Head of caudate nucleus (tissue), 42 donors: ENCODE results near the gene SLC35F3.
"Not testable (repeated sequence)": the region's sequence is repeated elsewhere in the genome, so short reads cannot be mapped to it uniquely, and the experiment has no call there.

Experiments
- DNase-seq, 42 donors: peaks; one replicate each; pipeline versions ENCODE4 v3.0.0 to v3.0.0-alpha.2; 2020 to 2021; ENCODE audit warnings: mixed read lengths in 7 of 42
- intact Hi-C: fragments of 100-400 bp; cut with DNase I; formaldehyde crosslinking; loops from one replicate; pipeline ENCODE4 v1.15.0; 2022

SLC35F3 gene

GRCh38 chr1:234280500-234280899, 376.0 kb downstream of the SLC35F3 start:
- intact Hi-C loops, result no loop called here

GRCh38 chr1:234281826-234282489, 377.5 kb downstream of the SLC35F3 start:
- peak in 41 of 42 donors; percentile 11 to 82 (median 54) for DNase-seq
- intact Hi-C loops, result no loop called here

More at GRCh38 chr1:234280500-234280899, 376.0 kb downstream of the SLC35F3 start:
- no peak for DNase-seq

DNA sequence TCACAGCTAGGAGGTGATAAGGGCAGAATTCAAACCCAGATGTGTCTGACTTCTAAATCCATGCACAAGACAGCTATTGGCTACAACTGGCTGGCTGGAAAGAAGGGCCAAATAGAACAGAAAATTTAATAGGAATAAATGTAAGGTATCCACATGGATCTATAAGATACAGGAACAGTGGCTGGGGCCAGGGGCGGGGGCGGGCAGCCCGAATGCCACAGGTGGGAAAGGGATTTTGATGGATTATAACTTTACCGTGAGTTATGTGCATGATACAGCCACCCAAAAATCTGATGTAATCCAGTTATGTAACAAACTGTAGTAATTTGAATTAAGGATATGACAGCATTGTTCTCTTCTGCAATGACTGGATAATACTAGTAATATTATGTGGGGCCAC, 381.7 kb downstream of the SLC35F3 start:
- intact Hi-C loops, result no loop called here
- DNase-seq, result no peak

DNA sequence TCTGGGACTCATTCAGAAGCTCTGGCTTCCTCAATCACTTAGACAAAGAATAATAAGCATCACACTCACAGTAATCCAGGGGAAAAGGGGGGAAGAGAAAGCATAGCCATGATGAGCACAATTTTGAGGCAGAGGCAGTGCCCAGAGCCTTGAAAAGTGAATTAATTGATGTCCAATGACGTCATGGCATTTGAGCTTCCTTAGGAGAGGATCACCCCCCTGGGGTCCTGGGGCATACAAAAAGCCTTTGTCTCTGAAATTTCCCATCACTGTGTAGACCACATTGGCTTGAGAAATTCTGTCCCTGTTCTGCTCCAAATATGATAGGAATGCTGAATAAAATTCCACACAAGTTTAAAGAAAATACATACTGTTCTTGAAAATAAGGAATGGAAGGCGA, 384.5 kb downstream of the SLC35F3 start:
- intact Hi-C loops, result no loop called here
- DNase-seq, result no peak

- intact Hi-C loops, result no loop called here
- DNase-seq, result no peak
These were observed 385.2 kb downstream of the SLC35F3 start for GRCh38 chr1:234289538-234290305.

GRCh38 chr1:234292011-234292410, 387.5 kb downstream of the SLC35F3 start:
- no peak for DNase-seq
- intact Hi-C loops, result no loop called here

GRCh38 chr1:234292548-234292947, 388.1 kb downstream of the SLC35F3 start:
- intact Hi-C loops, result no loop called here
- no peak for DNase-seq

- no peak for DNase-seq
- intact Hi-C loops, result no loop called here
These were observed 389.8 kb downstream of the SLC35F3 start for GRCh38 chr1:234294109-234294817.

DNA sequence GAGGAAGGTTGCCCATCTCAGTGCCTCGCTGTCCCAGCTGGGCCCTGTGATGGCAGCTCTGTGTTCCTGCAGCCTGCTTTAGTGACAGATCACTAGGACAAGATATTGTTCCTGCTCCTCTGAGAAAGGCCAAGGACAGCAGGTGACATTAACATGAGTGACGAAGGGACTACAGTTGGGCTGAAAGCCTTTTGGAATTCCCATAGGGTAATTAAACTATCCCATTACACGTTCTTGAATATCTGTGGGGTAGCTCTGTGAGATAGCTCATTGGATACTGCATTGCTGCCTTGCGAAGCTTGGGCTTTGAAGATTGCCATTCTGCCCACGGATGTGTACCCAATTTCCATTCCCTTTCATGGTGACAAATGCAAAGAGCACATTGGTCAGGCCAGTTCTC, 390.6 kb downstream of the SLC35F3 start:
- intact Hi-C loops, result no loop called here
- DNase-seq, result no peak

DNA sequence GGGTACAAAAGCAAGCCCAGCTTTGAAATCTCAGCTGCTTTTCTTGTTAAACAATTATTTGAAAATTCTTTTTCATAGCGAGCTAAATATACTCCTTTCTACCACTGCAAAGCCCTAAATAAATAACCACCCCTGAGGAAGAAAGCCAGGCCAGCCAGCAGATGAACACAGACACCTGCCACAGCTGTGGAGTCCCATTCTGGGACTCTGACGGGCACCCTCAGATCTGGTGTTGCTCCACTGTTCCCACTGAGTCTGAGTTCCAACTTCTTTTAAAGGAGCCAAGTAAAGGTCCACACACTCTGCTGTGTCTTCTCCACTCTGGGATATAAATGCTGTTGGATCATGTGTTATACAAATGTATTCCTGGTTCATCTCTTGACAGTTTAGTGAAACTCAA, 391.1 kb downstream of the SLC35F3 start:
- intact Hi-C loops, result no loop called here
- DNase-seq, result no peak

DNA sequence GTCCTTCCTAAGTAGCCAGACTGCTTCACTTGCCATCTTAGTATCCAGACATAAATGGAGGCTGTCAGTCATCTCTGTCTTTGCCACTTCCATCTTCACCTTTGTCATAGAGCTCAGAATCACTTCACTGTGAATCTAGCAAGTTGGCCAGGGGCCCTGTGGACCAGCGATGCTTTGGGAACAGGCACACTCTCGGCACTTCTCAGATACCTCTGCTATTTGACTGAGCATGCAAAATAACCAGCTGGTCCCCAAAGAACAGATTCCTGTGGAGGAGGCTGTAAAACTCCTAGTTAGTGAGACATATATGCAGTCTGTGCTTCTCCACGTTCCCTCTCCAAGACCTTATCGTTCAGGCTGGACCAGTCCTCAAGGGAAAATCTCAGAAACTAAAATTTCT, 392.0 kb downstream of the SLC35F3 start:
- DNase-seq, result no peak
- intact Hi-C loops, result no loop called here

DNA sequence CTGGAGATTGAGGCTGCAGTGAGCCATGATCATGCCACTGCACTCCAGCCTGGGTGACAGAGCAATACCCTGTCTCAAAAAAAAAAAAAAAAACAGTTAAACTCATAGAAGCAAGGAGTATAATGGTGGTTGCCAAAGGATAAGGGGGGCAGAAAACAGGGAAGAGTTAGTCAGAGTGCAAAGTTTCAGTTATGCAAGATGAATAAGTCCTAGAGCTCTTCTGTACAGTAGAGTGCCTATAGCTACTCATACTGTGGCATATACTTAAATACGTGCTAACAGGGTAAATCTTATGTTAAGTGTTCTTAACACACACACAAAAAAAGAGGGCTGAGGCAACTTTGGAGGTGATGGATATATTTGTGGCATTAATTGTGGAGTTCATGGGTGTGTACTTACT, 393.2 kb downstream of the SLC35F3 start:
- intact Hi-C loops, result no loop called here
- no peak for DNase-seq

- no peak for DNase-seq
- intact Hi-C loops, result no loop called here
These were observed 395.6 kb downstream of the SLC35F3 start for GRCh38 chr1:234300096-234300495.

DNA sequence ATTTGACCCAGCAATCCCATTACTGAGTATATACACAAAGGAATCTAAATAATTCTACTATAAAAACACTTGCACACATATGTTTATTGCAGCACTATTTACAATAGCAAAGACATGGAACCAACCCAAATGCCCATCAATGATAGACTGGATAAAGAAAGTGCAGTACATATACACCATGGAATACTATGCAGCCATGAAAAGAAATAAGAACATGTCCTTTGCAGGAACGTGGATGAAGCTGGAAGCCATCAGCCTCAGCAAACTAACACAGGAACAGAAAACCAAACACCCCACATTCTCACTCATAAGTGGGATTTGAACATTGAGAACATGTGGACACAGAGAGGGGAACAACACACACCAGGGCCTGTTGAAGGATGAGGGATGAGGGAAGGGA, 397.2 kb downstream of the SLC35F3 start:
- intact Hi-C loops, DNase-seq: not testable (repeated sequence)

GRCh38 chr1:234302354-234302962, 398.0 kb downstream of the SLC35F3 start:
- intact Hi-C loops, result no loop called here
- no peak for DNase-seq

DNA sequence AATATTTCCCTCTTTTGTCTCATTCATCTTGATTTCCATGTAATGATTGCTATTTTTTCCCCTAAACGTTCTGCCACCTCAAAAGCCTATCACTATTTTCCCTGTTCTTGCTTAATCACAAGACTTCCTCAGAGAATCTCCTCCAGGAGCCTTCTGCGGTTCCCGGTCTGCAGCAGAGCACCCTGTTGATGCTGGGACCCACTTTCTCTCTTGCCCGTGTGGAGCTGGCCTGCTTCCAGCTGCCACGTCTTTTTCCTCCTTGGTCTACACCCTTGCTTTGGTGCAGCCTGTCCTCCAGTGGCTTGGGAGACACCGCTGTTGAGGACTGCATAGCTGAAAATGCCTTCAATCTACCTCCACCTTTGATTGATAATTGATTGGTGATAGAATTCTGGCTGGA, 398.8 kb downstream of the SLC35F3 start:
- DNase-seq, result no peak
- intact Hi-C loops, result no loop called here

DNA sequence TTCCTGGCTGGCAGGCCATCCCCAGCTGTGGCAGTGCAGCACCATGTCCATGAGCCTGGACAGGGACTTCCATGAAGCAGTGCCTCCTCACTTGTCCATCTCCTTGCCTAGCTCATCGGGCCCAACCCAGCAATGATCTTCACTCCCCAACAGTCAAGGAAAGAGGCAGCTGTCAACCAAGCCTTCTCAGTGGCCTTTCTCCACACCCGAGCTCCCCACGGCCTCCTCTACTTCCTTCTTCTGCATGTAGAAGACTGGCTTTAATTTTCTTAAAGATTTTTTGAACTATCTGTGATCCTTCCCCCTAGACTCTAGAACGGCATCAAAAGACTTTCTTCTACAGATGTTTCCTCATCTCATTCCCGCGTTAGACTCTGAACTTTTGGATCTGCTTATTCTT, 403.2 kb downstream of the SLC35F3 start:
- intact Hi-C loops, result no loop called here
- DNase-seq, result no peak

DNA sequence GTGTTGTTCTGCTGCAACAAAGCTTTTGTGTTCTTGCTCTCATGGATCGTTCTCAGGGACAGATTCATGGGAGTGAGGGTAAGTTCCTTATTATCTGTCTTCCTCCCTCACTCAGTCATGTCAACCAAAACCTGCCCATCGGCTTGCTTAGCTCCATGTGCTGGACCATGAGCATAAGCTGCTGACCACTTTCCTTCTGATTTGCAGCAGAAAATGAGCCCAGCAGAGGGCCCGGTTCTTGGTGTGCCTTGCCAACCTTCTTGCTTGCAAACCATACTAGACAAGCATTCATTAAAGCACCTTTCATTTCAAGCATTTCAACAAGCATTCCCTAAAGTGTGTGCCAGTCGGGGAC, 404.7 kb downstream of the SLC35F3 start:
- no peak for DNase-seq
- intact Hi-C loops, result no loop called here

GRCh38 chr1:234309598-234310459, 405.4 kb downstream of the SLC35F3 start:
- peak in 40 of 42 donors; percentile 24 to 86 (median 62) for DNase-seq
- intact Hi-C loops, result no loop called here
